Stimulated activated CD4-positive, alpha-beta T cell treated with anti-CD3 and anti-CD28 coated beads, Interleukin-1b, Interleukin-23, amount 100 ng/mL, for 48 hours (primary cell): Measurements from ENCODE around the gene COL4A1.

ENCODE experiments used
- DNase-seq: peaks from one replicate; pipeline ENCODE4 v3.0.0-alpha.2; 2020

Gene COL4A1

DNA sequence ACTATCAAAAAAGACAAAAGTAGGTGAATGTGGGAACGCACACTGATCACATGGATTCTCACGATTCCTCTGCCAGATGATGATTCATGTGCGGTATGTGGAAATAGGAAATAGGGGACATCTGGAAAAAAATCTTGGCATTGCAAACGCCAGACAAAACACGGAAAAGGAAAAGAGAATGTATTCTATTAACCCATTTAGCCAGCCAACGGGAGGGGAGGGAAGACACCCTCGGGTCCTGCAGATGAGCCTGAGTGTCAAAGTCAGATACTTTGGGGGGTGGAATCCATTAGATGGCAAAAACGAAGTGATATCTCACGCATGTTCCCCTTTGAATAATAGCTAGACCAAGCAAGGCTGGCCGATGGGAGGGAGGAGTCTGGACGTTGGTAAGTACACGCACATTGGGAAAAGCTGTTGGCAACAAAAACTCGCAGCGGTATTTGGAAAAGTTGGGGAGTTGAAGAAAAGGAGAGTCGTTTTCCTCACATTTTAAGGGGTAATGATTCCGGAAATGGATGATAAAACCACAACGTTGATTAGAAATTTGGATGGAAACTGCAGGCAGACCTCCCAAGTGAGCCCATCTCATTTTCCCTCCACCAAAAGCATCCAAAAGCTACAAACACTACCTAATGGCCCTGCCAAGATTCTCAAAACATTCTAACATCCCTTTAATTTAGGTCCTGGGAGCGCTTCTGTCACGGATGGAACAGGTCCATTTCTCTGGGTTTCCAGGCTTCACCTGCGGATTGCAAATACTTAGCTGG, 73.6 kb downstream of the COL4A1 start:
- no peak for DNase-seq

DNA sequence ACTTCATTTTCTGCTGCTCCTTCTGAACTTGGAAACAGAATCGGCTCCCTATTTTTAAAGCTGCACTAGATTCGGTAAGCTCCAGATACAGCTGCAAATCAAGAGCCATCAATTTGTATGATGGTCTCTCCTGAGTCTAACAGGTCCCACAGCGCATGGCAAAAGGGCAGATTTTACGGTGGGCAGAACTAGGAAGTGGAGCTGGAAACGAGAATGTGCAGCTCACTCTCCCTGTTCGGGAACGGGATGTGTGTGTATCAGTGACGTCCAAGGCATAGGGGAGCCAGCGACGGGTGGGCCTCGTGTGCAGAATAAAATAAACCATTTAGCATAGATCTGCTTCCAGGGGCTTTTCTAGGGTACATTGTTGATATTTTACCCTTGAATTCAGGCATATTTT, 74.2 kb downstream of the COL4A1 start:
- DNase-seq, result no peak

GRCh38 chr13:110232142-110232541, 74.8 kb downstream of the COL4A1 start:
- no peak for DNase-seq

- DNase-seq, result no peak
Observed at GRCh38 chr13:110231348-110232047, 75.5 kb downstream of the COL4A1 start.

DNA sequence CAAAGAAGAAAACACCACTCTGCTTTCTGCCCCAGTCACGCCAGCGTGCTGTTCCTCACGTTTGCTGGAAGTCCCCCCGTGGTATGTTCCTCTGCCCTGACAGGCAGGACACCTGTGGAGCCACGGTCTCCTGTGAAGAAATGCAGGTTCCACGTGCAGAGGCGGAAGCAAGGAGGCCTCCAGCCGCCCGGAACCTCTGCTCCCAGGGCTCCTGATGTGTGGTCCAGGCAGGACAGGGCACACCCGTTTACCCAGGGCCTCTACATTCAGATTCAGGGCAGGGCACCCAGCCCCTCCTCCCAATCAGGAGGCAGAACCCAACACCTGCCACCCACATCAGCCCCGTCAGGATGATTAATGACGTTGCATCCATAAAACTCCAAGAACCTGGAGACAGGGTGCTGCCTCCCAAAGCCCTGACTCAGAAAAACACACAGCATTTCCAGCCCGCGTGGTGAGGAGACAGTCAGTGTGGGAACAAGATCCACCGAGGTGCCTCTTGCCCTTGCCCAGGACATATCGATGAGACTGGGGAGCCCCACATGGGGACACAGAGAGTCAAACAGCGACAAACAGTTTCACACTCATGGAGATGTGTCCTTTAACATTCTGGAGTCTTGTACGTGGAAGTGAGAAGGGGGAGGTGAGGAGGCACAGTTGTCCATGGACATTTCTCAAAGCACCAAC, 76.2 kb downstream of the COL4A1 start:
- DNase-seq, result no peak

GRCh38 chr13:110229905-110230563, 76.9 kb downstream of the COL4A1 start:
- no peak for DNase-seq

- DNase-seq, result no peak
Observed at GRCh38 chr13:110228936-110229904, 77.7 kb downstream of the COL4A1 start.

DNA sequence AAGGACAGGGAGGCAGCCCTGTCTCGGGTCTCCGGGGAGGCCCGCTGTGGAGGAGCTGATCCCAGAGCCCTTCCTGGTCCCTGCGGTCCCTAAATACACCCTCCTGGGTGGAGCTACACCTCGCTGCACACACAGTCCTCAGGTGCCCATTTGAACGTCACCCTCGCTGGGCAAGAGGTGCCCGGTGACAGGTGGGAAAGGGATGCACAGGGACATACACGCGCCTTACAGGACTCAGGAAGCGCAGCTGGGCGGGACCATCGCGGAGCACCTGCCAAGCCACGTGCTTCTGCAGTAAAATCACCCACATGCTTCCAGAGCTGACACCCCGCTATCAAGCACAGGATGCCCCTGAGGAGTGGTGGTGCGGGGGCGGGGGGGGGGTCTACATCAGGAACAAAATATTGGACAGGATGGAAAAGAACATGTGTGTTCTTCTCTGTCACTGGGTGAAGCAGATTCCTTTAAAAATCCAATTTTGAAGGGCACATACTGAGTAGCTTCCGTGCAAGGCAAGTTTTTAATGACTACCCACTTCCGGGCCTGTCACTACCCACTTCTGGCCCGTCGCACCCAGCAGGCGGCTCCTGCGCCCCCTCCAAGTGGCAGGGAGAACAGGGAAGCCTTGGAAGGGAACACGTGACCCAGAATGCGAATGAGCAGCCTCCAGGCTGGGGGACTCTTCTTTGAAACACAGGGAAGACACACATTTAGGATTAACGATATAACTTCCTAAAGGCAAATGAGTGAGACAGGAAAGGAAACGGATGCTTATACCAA, 78.9 kb downstream of the COL4A1 start:
- no peak for DNase-seq

GRCh38 chr13:110227416-110227815, 79.5 kb downstream of the COL4A1 start:
- DNase-seq, result no peak

GRCh38 chr13:110225609-110226574, 81.1 kb downstream of the COL4A1 start:
- no peak for DNase-seq

DNA sequence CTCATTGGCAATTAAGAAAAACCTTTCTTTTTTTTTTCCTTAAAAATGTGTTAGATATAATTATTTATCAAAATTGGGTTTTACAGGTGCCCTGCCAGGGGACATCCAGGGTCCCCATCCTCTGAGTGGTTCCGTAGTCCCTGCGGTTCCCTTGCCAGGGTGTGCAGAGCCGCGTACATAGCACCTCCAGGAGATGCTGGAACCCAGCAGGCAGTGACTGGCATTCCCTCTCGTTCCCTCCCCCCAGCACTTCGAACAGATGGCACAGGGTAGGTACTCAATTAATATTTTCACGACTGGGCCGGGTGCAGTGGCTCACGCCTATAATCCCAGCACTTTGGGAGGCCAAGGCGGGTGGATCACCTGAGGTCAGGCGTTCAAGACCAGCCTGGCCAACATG, 82.0 kb downstream of the COL4A1 start:
- DNase-seq, result no peak

DNA sequence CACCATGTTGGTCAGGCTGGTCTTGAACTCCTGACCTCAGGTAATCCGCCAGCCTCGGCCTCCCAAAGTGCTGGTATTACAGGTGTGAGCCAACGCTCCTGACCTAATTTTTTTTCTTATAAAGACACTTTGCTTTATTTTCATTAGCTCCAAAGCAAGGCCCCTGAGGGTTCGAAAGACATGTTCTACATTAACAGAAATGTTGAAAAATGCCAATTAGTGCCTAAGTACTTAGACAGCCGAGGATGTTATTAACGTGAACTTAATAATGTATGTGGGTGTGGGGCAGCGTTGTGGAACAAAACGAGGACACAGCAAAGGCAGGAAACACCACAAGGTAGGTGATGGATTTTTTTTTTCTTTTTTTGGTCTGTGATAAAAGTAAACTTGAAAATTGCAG, 82.4 kb downstream of the COL4A1 start:
- DNase-seq, result no peak

- DNase-seq, result no peak
Observed at GRCh38 chr13:110221406-110222117, 85.4 kb downstream of the COL4A1 start.

DNA sequence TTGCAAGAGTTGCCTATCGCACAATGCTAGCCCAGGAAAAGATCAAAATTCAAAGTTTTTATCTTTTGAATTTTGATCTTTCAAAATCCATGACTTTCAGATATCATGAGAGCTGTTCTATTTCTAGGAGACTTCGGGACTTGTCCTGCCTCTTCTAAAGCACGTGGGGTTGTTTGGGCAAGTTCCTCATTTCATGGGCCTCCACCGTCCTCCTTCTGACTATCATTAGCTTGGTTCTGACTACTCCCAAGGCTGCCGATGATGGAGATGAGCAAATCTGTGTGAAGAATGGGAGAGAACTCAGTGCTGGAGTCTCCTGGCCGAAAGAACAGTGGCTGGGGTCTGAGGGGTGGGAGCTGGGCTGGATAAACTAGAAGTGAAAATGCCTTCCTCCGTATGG, 86.5 kb downstream of the COL4A1 start:
- no peak for DNase-seq

DNA sequence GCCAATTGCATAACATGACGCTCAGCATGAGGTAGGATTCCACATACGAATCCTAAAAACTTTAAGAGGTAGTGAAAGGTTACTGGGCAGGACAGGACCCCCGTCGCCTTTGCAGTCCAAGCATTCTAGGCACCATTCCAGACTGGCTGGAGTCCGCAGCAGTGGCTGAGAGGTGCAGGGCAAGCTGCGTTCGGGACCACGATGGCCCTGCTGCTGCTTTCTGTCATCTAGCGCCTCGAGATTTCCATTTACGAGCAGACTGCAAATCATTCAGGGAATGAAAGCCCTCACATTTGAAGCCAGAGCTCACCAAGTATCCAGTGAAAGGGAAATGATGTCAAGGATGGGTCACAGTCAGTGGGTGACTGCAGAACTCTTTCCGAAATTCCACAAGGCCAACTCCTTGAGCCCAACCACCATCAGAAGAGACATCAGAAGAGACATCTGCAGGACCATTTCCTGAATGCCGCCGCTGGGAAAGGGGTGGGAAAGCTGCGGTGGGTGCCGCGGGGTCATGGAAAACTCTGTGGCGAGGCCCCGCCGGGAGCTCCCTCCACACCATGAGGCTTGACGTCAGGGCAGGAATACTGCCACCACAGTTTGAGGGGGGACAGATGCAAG, 88.3 kb downstream of the COL4A1 start:
- DNase-seq, result no peak

DNA sequence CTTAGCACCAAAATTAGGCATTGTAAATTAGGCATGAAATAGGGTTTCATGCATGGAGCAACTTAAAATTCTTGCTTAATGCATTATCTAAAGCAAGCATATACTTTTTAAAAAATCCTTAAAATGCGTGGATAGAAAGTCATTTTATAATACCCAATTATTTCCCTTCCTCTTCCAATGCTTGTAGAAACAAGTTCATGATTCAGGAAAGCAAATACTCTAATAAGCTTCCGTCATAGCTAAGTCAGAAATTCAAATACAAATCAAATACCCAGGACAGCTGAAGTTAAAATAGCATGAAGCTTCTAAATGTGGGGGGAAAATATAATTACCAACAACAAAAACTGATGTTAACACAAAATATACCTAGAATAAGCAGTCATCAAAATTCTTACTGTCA, 89.1 kb downstream of the COL4A1 start:
- no peak for DNase-seq

DNA sequence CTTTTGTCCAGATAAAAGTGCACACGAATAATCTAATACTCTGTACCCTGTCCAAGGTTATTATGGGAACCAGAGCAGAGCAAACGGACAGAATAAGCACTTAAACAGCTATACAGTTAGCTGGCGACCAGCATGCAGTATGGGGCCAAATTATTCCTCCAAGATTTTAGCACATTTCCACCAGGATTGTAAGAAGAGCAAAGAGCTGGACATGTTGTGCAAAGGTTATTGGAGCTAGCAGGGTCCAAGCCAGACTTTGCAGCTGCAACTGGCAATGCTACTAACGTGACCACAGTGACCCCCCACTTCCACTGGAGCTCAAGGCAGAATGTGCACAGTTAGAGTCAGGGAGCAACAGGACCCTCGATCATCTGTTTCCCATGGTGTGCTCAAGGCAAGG, 89.9 kb downstream of the COL4A1 start:
- DNase-seq, result no peak

- no peak for DNase-seq
Observed at GRCh38 chr13:110216398-110217041, 90.4 kb downstream of the COL4A1 start.
